Urinary bladder (tissue), 4 donors: ENCODE data around the gene ZNF124. TPM values are rescaled to one million over a fixed set of nuclear protein-coding genes. Genes with fewer than 3 reads are reported as not detected.
"Not testable (repeated sequence)": the region's sequence is repeated elsewhere in the genome, so short reads cannot be mapped to it uniquely, and the experiment has no call there.

Experiments
- DNase-seq: peaks from one replicate; pipeline ENCODE4 v3.0.0-alpha.2; 2015; ENCODE audit errors: extremely low spot score
- H3K27ac ChIP-seq: one replicate; pipeline ENCODE4 v1.5.1; 2013; ENCODE audit warnings: low read depth, mild to moderate bottlenecking, moderate library complexity
- H3K36me3 ChIP-seq: one replicate; pipeline ENCODE4 v1.6.1; 2013; ENCODE audit warnings: mild to moderate bottlenecking, moderate library complexity; ENCODE audit not compliant: insufficient read depth
- H3K4me1 ChIP-seq: one replicate; pipeline ENCODE4 v1.6.1; 2013; ENCODE audit warnings: mild to moderate bottlenecking, moderate library complexity; ENCODE audit not compliant: insufficient read depth
- H3K4me3 ChIP-seq: one replicate; pipeline ENCODE4 v1.5.1; 2013; ENCODE audit warnings: low read depth, low read length
- WGBS: extraction: QIAGEN DNeasy Blood & Tissue Kit; methylation state at CpG from one replicate; pipeline ENCODE4 v1.1.7; 2013; 5-methylcytosine and 5-hydroxymethylcytosine counted together
- polyA plus RNA-seq: library from polyadenylated mRNA; stranded (reverse); fragments of 200-250 nt; gene quantifications from one replicate; pipeline ENCODE4 v1.2.3, GENCODE V29; 2013
- total RNA-seq: library from RNA; depleted of rRNA; stranded (reverse); fragments of >200 nt; gene quantifications from one replicate; pipeline ENCODE4 v1.2.3, GENCODE V29; 2014
- donor health status: healthy with polysubstance abuse.
- donor health status: healthy.

The ZNF124 gene
- total and polyA plus RNA-seq, 2 donors, result 2.1 to 116 TPM

DNA sequence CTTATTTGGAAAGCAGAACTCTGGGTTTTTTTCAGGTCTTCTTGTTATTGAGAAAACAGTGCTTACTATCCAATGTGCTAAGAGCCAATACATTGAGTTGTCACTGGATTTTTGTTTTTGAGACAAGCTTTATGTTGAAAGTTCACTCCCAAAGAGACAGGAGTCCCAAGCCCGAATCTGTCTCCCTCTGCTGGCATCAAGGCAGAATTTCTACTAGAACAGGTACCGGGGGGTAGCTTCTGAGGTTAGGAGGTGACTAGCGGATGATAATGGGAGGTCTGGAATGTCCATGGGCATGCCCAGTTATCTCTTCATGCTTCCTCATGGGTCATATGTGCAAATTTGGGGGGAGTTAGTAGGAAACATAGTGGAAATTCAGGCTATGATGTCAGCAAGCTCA, 25.1 kb downstream of the ZNF124 start:
- WGBS, result over 99% methylated on average over 3 of the region's 3 CpGs

GRCh38 chr1:247145279-247145678, 26.5 kb downstream of the ZNF124 start:
- Histone ChIP-seq H3K27ac (no peak overlapping the region), H3K4me3 (no peak overlapping the region), H3K4me1 (no peaks in the 10 kb centered on the region), H3K36me3 (no peaks in the 10 kb centered on the region)
- whole genome bisulfite sequencing, result 94% methylated on average over 6 of the region's 6 CpGs
- no peak for DNase-seq

More for the DNA sequence above, 25.1 kb downstream of the ZNF124 start:
- Histone ChIP-seq H3K4me1 (no peaks in the 10 kb centered on the region), H3K36me3 (no peaks in the 10 kb centered on the region), H3K4me3 (no peak overlapping the region), H3K27ac (no peak overlapping the region)
- DNase-seq, result no peak

DNA sequence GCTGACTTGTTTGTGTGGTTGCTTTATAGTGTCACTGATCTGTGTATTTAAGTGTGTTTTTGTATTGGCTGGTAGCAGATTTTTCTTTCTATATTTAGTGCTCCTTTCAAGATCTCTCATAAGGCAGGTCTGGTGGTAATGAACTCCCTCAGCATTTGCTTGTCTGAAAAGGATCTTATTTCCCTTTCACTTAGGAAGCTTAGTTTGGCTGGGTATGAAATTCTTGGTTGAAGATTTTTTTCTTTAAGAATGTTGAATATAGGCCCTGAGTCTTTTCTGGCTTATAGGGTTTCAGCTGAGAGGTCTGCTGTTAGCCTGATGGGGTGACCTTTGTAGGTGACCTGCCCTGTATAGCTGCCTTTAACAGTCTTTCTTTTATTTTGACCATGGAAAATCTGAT, 32.3 kb downstream of the ZNF124 start:
- H3K4me1 ChIP-seq, DNase-seq, H3K27ac ChIP-seq, H3K4me3 ChIP-seq, H3K36me3 ChIP-seq: not testable (repeated sequence)

DNA sequence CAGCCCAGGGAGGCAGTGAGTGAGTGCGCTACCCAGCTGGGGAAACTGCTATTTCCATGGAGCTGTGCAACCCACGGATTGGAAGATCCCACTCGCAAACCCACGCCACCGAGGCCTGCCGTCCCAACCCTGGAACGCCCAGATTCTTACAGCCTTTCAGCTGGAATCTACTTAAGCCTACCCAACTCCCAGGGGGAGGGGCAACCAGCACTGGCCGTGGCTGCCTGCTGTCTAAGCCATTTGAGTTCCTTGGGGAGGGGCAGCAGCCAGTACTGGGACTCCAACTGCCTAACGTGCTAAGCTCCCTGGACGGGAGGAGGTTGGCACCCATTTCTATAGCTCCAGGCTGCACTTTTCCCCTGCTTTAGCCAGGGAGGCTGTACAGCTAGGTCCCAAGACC, 40.6 kb downstream of the ZNF124 start:
- no peaks in the 10 kb centered on the region for H3K36me3 ChIP-seq
- WGBS, result 97% methylated on average over 10 of the region's 10 CpGs
- no peak overlapping the region for H3K27ac ChIP-seq
- H3K4me1 ChIP-seq, result no peaks in the 10 kb centered on the region
- no peak overlapping the region for H3K4me3 ChIP-seq
- no peak for DNase-seq

GRCh38 chr1:247127519-247128282, 44.1 kb downstream of the ZNF124 start:
- WGBS, result 57% methylated on average over 13 of the region's 18 CpGs
- H3K4me1 ChIP-seq, H3K4me3 ChIP-seq, H3K36me3 ChIP-seq, DNase-seq, H3K27ac ChIP-seq: not testable (repeated sequence)

- no CpG with 5 or more reads among the region's 46 CpGs for WGBS
- not testable (repeated sequence) for H3K4me3 ChIP-seq
Observed at GRCh38 chr1:247126601-247127000, 45.2 kb downstream of the ZNF124 start.

DNA sequence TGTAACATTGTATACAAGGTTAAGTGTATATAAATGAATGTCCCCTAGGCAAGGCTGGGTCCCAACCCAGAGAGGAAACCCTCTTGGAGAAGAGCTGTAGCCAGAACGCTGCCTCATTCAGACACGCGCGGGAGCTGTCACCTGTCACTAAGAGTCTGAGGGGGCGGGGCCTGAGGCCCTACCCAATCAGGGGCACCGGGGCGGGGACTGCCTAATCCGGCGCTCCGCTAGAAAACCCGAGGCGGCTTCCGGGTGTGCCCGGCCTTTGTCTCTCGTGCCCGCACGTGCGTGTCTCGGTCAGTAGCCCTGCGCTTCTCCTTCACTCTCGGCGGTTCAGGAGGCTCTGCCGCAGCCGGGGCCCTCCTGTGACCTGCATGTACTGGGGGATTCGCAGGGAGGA, 45.7 kb downstream of the ZNF124 start:
- no CpG with 5 or more reads among the region's 25 CpGs for WGBS

More at GRCh38 chr1:247126601-247127000, 45.2 kb downstream of the ZNF124 start:
- DNase-seq, H3K27ac ChIP-seq, H3K4me1 ChIP-seq, H3K36me3 ChIP-seq: not testable (repeated sequence)

GRCh38 chr1:247121382-247121781, 50.4 kb downstream of the ZNF124 start:
- H3K4me3 ChIP-seq, result no peak overlapping the region
- no peak for DNase-seq
- H3K36me3 ChIP-seq, result no peaks in the 10 kb centered on the region
- no peaks in the 10 kb centered on the region for H3K4me1 ChIP-seq
- no peak overlapping the region for H3K27ac ChIP-seq
- WGBS, result 76% methylated on average over 6 of the region's 6 CpGs

More for the DNA sequence above, 45.7 kb downstream of the ZNF124 start:
- H3K36me3 ChIP-seq, H3K4me3 ChIP-seq, H3K4me1 ChIP-seq, DNase-seq, H3K27ac ChIP-seq: not testable (repeated sequence)

DNA sequence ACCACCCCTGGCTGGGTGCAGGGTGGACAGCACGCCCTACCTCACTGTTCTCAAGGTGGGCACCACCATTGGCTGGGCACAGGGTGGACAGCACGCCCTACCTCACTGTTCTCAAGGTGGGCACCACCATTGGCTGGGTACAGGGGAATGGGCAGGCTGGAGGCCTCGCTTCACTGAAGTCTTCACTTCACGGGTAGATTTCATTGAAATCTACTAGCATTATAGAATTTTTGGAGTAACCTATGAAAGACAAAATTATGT, 51.5 kb downstream of the ZNF124 start:
- WGBS, result 93% methylated on average over 4 of the region's 4 CpGs
- H3K4me3 ChIP-seq, DNase-seq, H3K27ac ChIP-seq, H3K36me3 ChIP-seq, H3K4me1 ChIP-seq: not testable (repeated sequence)

GRCh38 chr1:247119600-247120407, 52.0 kb downstream of the ZNF124 start:
- Histone ChIP-seq H3K36me3 (no peaks in the 10 kb centered on the region), H3K4me3 (no peak overlapping the region), H3K27ac (no peak overlapping the region), H3K4me1 (no peaks in the 10 kb centered on the region)
- no peak for DNase-seq
- 96% methylated on average over 22 of the region's 22 CpGs for WGBS

- WGBS, result 63% methylated on average over 11 of the region's 11 CpGs
- H3K4me1 ChIP-seq, result no peaks in the 10 kb centered on the region
- no peak for DNase-seq
Observed at GRCh38 chr1:247118946-247119446, 52.8 kb downstream of the ZNF124 start.

DNA sequence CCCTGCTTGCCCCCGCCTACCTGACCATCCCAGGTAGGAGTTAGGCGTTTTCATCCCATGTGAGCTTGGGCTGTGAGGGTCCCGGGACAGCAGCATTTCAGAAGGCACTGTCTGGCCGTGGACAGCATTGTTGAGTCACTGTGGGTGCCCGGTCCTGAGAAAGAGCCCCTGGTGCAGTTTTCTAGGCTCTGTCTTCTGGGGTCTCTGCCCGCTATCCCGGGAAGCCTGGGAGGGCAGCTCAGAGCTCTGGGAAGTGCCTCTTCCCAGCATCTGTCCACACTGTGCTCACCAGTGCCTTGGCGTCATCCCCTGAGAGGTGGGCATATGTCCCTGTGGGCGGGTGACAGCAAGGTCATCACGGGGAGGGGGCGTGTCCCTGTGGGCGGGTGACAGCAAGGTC, 56.3 kb downstream of the ZNF124 start:
- H3K27ac ChIP-seq, result no peak overlapping the region
- no peaks in the 10 kb centered on the region for H3K4me1 ChIP-seq
- H3K4me3 ChIP-seq, result no peak overlapping the region
- no peak for DNase-seq
- 71% methylated on average over 12 of the region's 12 CpGs for WGBS
- H3K36me3 ChIP-seq, result no peaks in the 10 kb centered on the region

More at GRCh38 chr1:247118946-247119446, 52.8 kb downstream of the ZNF124 start:
- Histone ChIP-seq H3K27ac (no peak overlapping the region), H3K36me3 (no peaks in the 10 kb centered on the region), H3K4me3 (no peak overlapping the region)

DNA sequence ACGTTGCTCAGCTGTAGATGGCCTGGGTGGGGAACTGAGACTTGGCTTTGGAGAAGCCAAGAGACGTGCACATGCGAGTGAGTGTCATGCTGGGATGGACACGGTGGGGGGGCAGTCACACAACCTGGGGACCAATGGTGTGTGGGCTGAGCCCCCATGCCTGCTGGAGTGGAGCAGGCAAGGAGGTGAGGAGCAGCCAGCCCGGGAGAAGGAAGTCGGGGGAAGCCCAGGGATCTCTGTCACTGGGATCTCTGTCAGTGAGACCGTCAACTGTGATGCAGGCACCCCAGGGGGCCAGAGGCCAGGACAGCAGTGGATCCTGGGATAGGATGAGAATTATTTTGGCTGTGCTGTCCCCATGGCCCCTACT, 56.7 kb downstream of the ZNF124 start:
- Histone ChIP-seq H3K4me1 (no peaks in the 10 kb centered on the region), H3K27ac (no peak overlapping the region), H3K4me3 (no peak overlapping the region), H3K36me3 (no peaks in the 10 kb centered on the region)
- DNase-seq, result no peak
- 60% methylated on average over 7 of the region's 7 CpGs for WGBS
